HG03060 (cell line): Measurements from ENCODE around the gene LRRN4CL.
"Not testable (repeated sequence)": the region's sequence is repeated elsewhere in the genome, so short reads cannot be mapped to it uniquely, and the experiment has no call there.

ENCODE experiments used
- ATAC-seq: cut with Tn5 transposase; IDR thresholded peaks from one replicate; pipeline ENCODE4 v1.9.1; 2021; ENCODE audit warnings: low read depth, moderate number of reproducible peaks; ENCODE audit not compliant: unreplicated experiment

The LRRN4CL gene

DNA sequence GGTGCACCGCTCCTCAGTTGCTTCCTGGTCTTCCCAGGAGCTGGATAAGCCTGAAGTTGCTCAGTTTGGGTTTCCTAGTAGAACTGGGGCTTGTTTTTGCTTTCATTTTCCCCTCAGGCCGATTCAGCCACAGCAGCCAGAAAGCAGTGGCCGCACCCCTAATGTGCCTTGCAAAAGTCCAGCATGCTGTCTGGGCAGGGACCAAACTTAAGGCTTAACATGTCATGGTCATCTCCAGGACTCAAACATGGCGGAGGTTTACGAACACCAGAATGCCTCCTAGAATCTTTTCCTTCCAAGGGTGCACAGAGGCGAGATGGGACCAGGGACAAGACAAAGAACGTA, 20.6 kb upstream of the LRRN4CL start:
- ATAC-seq = no peak

DNA sequence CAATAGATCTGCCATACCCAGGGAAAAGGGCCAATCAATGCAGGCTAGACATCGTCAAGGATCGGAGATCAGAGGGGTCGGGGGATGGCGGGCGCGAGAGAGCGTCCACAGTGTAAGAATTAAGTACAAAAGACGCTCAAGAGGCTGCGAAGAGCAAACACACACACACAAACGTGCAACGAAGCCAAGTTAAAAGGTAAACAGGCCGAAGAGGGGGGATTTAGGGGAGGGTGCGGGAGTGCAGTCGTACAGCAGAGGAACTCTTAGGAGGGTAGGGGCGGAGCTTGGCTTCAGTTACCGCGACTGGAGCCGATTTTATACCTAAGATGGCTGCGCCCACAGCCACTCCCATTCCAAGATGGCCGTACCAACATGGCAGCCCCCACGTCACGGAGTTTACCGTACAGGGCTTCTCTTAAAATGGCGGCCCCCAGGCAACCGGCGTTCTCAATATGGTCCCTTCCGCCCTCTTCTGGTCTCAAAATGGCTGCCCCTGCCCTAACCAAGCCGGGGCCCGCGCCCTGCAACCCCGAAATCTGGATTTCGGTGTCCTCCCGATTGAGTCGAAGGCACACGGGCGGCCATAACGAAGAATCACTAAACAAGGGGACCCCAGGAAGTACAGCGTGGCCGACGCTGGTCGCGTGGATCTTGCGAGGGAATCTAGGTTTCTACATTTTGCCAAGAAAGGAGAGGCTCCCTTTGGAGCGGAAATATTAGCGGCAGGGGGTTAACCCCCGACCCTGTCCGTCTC, 20.1 kb upstream of the LRRN4CL start:
- peak; percentile 69 for ATAC-seq

DNA sequence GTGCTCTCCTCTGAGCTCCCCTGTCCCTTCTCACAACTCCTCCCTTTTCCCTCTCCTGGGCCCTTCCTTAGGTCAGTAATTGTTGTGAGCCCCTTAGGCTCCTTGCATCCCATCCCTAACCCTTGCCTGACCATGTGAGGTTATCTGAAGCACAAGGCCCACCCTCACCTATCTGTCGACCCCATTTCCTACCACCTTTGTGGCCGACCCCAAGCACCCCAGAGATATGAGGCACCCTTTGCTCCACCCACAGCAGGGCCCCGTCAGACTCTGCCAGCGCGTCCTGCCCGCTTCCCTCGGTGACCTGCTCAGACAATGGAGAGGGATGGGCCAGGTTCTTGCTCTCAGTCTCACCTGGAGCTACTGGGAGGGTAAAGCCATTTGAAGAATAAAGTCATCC, 19.5 kb upstream of the LRRN4CL start:
- no peak for ATAC-seq

DNA sequence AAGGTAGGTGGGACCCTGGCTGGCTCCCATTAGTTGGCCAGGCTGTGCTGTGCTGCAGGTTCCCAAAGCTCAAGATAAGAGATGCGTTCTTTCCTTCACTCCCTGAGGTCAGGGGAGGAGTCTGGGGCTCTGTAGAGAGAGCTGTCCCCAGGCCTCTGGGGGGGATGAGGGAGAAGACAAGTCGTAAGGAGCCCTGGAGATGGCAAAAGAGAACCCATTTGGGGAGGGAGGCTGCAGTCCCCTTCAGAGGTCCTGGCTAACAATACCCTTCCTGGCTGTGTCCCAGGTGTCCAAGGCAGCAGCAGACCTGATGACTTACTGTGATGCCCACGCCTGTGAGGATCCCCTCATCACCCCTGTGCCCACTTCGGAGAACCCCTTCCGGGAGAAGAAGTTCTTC, 19.1 kb upstream of the LRRN4CL start:
- no peak for ATAC-seq

DNA sequence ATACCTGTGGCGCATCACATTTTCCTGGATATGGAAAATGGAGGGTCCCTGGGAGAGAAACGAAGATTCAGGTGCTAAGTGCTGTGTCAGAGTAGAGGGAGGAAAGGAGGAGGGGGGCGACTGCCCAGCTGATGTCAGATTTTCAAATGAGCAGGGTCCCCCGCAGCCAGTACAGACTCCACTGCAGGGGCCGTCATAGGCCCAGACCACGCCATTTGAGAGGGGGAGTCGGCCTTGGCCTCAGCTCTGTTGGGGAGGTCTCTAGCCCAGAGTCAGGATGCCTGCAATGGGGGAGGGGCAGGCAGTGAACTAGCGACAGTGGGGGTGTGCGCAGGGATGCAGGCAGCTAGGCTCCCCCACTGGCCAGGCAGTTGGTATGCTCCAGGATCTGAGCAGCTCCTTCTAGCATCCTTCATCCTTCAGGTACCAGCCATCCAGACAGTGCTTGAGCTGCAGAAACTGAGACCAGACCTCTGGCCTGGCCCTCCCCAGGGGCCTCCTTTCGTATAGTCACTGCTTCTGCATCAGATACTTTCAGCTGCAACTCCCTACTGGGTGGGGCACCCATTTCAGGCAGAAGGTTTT, 18.0 kb upstream of the LRRN4CL start, which contains the start of the genes BSCL2 and GNG3:
BSCL2 (minus strand) TSS at position 148 of the 585 bp plus-strand sequence. CDS start 229 bp downstream, outside the sequence.
GNG3 (plus strand) TSS at position 400 of the 585 bp plus-strand sequence. CDS start 620 bp downstream, outside the sequence.
- ATAC-seq = no peak

DNA sequence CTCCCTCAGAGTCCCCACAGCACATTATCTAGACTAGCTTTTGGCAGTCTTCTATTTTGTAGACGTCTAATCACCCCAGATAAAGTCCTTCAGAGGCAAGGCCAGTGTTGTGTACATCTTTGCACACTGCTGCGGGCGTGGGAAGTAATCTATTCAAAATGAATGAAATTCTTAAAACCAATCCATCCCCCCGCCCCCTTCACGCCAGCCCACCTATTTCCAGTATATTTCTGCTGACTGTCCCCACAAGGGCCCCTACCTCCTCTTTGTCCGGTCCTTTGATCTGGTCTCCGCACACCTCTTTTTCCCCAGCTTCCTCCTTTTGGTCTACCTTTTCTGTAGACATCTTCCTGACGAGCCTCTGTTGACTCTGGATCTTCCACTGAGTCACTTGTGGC, 17.5 kb upstream of the LRRN4CL start:
- ATAC-seq = no peak

DNA sequence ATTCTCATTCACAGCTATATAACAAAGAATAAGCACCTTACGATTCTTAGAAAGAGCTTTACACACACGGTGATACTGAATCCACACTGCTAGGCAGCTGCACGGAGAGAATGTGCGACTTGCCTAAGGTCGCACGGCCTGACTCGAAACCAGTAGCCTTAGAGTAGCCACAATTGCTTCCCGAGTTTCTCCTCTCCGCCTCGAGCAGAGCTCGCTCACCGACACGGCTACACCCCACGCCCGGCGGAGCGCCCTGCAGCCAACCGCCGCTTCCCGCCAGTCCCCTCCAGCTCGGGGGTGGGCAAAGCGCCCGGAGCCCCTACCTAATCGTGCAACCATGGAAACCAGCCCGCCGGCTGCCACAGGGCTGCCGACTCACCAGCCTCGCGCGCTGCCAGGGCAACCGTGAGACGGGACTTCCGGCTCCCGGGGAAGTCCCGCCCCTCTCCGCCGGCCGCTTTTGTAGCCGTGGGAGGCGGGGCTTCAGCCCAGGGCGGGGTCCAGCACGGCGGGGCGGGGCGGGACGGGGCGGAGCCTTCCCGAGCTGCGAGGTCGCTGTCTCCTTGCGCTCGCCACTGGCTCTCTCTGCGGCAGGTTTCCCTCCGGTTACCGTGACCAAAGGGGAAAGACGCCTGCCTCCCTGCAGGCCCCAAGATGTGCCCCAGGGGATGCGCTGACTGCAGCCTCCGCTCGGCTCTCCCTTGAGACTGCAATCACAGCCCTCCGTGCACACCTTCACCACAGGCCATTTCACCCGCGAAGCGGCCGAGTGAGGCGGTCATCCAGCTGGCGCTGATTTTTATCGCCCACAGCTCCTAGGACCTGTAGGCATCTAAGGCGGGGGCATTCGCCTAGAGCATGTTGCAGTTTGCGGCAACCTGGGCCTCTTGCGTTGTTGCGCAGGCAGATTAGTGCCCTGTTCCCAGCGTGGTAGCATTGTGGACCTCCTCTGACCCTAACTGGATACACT, 16.8 kb upstream of the LRRN4CL start:
- ATAC-seq = no peak

DNA sequence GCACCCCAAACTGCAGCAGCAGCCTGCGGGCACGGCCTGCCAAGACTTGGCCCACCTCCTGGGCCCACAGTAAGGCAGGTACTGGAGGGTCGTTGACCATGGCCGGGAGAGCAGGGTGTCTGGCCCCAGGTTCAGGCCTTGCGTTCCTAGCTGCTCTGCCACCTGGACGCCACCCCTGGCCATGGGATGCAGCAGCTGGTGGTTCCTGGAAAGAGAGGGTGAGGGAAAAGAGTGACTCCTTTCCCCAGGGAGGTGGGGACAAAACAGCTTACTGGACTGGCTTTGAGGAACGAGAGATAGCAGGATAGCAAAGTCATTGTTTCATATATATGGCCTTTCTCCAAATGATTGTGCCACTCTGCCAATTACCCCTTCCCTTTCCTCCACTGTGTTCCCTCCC, 16.1 kb upstream of the LRRN4CL start:
- no peak for ATAC-seq

DNA sequence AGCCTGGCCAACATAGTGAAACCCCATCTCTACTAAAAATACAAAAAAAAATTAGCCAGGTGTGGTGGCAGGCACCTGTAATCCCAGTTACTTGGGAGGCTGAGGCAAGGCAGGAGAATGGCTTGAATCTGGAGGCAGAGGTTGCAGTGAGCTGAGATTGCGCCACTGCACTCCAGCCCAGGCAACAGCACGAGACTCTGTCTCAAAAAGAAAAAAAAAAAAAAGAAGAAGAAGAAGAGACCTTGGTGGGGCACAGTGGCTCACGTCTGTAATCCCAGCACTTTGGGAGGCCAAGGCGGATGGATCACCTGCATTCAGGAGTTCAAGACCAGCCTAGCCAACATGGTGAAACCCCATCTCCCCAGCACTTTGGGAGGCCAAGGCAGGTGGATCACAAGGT, 14.6 kb upstream of the LRRN4CL start:
- not testable (repeated sequence) for ATAC-seq

DNA sequence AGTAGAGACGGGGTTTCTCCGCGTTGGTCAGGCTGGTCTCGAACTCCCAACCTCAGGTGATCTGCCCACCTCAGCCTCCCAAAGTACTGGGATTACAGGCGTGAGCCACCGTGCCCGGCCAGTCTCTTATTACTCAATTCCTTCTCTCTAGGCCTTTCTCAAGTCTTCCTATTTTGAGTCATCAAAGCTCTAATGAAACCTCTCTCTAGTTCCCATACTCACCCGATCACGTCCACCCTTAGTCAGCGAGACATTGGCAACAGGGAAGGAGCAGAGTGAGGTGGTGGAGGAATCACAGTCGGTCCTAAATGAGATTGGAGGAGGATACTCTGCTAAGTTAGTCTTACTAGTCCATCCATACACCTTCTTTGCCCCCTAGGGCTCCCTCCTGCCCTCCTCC, 12.9 kb upstream of the LRRN4CL start:
- no peak for ATAC-seq

DNA sequence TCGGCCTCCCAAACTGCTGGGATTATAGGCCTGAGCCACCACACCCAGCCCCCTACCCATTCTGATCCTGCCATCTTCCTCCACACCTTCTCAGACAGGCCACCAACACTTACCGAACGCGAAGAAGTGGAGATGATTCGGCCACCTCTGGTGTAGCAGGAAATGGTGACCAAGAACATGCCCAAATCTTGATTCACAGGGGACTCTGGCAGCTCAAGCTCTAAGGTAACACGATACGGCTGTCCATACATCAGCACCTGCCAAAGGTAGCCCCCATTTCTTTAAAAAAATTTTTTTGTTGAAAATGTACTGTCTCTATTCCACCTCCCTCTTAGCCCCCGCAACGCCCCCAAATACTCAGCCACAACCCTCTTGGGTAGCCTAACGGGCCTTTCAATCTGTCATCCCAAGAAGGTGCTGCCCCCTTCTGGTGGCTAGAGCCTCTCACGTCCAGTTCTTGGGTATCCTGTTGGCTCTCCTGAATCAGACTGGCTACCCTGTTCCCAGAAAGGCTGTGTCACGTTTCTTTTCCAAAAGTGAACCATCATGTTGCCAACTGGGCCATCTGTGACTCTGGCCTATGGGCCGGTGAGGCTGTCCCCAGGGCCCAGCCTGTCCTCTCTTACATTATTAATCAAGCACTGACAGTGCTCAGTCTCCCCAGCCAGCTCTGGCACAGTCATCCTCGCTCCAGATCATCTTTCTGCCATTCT, 5.3 kb upstream of the LRRN4CL start:
- ATAC-seq = no peak

DNA sequence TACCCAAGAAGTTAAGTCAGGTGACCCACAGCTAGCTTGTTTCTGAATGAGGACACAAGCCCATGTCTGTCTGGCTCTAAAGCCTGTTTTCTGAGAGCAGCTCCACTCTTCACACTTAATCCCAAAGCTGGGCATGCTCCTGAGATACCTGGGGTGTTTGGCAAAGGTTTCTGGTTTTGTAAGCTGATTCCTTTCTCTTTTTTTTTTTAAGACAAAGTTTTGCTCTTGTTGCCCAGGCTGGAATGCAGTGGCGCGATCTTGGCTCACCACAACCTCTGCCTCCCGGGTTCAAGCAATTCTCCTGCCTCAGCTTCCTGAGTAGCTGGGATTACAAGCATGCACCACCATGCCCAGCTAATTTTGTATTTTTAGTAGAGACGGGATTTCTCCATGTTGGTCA, 4.3 kb upstream of the LRRN4CL start:
- ATAC-seq = not testable (repeated sequence)

DNA sequence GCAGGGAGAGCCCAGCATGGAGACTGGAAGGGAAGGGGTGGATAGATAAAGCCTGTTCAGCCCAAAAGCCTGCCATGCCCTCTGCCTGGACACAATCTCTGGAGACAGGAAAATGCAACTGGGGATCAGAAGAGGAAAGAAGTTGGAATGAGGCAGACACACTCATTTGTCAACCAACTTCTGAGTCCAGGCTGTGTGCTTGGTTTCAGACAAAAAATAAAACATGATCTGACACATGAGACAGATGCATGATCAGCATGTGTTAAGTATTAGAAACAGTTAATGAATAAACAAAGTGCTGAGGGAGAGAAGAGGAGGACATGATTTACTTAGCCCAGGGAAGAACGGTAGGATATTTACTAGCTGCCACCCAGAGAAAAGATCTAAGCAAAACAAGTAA, 839 bp downstream of the LRRN4CL start:
- ATAC-seq = no peak

DNA sequence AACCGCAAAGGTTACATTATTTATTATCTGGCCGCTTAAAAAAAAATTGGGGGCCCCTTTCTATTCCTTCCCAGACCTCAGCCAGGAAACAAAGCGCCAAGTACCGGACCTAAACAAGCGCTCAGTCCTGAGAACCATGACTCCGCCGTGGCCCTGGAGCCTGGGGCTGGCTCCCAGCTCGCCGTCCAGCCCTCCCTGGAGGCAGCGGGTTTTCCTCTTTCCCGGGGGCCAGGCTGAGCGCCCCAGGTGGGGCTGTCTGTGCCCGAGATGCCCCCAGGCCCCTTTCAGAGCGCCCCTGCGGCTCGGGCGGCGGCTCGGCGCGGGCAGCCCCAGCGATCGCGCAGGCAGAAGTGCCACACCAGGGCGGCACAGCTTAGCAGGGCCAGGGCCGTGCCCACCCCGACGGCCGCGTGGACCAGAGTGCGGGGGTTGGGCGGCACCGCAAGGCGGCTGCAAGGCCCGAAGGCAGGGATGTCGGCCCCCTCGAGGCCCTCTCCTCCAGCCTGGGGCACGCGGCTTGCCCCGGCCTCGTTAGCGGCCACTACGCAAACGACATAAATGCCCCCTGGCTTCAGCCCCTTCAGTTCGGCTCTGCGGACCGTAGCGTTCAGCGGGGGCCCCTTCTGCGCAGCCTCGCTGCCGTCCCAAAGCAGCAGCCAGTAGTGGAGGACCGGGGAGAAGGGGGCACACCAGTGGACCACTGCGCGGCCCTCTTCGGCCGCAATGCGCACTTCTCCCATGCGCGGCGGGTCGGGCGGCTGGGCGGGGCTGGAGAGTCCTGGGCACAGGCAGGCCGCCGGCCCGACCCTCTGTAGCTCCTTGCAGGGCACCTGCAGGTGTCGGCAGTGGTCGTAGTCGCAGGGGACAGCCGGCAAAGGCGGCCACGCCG, 1.6 kb downstream of the LRRN4CL start:
- ATAC-seq = no peak

DNA sequence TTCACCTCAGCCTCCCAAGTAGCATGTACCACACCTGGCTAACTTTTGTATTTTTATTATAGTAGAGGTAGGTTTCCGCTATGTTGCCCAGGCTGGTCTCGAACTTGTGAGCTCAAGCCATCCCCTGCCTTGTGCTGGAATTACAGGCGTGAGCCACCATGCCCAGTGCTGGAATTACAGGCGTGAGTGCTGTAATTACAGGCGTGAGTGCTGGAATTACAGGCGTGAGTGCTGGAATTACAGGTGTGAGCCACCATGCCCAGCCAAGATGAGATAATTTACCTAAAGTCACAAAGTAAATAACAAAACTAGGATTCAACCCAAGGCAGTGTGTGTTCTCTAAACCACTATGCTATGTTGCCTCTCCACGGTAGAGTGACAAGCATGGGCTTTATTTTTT, 6.8 kb downstream of the LRRN4CL start:
- ATAC-seq = no peak

DNA sequence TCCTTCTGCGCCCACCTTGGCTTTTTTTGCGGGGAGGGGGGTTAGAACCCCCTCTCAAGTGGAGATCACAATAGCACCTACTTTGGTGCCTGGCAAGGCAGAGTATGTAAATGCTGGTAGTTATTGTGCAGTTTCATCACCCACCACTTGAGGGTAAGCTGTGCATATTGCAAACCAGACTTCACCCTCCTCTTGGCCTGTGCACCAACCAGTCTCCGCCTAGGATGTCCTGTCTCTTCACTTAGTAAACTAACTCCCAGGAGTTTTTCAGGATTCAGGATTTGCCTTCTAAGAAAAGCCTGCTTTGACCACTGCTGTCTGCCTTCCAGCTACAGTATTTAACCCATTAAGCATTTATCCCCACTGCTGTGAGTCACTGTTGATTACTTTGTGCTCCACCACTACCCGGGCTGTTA, 8.5 kb downstream of the LRRN4CL start:
- no peak for ATAC-seq

DNA sequence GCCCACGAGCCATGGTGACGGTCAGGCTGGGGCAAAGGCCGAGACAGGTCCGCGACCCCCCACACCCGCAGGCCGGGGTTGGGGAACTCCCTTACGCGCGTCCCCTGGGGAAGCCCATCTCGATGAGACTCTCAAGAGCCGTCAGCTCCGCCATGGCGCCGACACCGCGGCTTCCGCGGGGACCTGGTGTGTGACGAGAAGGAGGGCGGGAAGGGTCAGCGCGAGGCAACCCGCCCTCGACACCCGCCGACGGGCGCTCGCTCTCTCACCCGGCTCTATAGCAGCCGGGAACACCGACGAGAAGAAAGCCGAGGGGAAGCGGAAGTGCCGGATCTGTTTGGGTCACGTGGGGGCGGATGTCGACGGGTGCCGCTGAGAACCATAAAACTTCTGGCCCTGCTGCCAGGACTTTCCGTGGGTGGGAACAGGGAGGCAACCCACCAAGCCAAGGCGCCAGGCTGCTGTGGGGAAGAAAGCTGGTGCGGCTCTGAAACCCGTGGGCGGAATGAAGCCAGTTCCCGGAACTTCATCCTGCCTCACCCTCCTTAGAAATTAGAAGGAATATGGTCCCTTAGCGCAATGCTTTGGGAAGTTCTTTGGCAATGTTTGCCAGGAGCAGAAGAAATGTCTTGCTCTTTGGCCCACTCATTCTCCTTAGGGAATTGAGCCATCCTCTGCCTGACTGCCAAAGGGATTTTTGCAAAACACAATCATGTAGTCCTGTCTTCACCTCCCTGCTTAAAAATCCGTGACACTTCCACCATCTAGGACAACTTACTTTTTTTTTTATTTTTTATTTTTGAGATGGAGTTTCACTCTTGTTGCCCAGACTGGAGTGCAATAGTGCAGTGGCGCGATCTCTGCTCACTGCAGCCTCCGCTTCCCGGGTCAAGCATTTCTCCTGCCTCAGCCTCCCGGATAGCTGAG, 10.3 kb downstream of the LRRN4CL start, which contains the start of gene UBXN1:
UBXN1 (minus strand) TSS at position 304 of the 927 bp plus-strand sequence; CDS start at position 154, 150 bp downstream.
- no peak for ATAC-seq

DNA sequence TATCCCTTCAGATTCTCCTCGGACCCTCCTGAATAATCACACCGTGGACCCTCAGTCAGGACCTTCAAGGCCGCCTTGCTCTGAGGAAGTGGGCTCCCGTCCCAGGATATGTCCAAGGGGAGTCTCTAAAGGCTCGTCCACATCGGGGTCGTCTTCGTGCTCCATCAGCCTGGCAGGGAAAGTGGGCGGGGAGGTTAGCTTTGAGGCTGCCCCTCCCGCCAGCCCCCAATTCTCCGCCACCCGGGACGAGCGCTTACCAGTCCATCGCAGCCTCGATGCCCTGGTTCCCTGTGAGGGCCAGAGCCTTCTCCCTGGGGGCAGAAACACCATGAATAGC, 10.9 kb downstream of the LRRN4CL start:
- no peak for ATAC-seq
